Central memory CD8-positive, alpha-beta T cell (primary cell): ENCODE measurements around the gene OR6Q1.

Experiments
- ATAC-seq: fragments of 150-1000 bp; cut with Tn5 transposase; replicated peaks from 2 replicates; pipeline ENCODE4 v1.10.0; 2022; ENCODE audit warnings: mild to moderate bottlenecking, moderate FRiP score, moderate number of reproducible peaks; ENCODE audit not compliant: poor library complexity, severe bottlenecking; ENCODE audit errors: extremely low read depth
- DNase-seq, 2 donors: peaks; one replicate each; pipeline ENCODE4 v3.0.0; 2021; ENCODE audit warnings: low spot score in 2 of 2
- H3K27ac Mint-ChIP-seq: one replicate; pipeline ENCODE4 v1.8.0; 2022; ENCODE audit warnings: low read depth, mild to moderate bottlenecking, moderate library complexity, mixed read lengths
- H3K27me3 Mint-ChIP-seq: one replicate; pipeline ENCODE4 v1.8.0; 2022; ENCODE audit warnings: mixed read lengths
- H3K36me3 Mint-ChIP-seq: one replicate; pipeline ENCODE4 v1.8.0; 2022; ENCODE audit warnings: mild to moderate bottlenecking, moderate library complexity, mixed read lengths; ENCODE audit not compliant: insufficient read depth
- H3K4me1 Mint-ChIP-seq: one replicate; pipeline ENCODE4 v1.8.0; 2022; ENCODE audit warnings: mixed read lengths
- H3K4me3 Mint-ChIP-seq: one replicate; pipeline ENCODE4 v1.8.0; 2022; ENCODE audit warnings: mild to moderate bottlenecking, moderate library complexity, mixed read lengths
- H3K9me3 Mint-ChIP-seq: one replicate; pipeline ENCODE4 v1.8.0; 2022; ENCODE audit warnings: mixed read lengths

The OR6Q1 gene

GRCh38 chr11:58060939-58061672, 30.4 kb downstream of the OR6Q1 start:
- ATAC-seq (no peak), DNase-seq (no peak)
- H3K4me3 Mint-ChIP-seq, result no peak overlapping the region
- H3K9me3 Mint-ChIP-seq, result no peaks in the 10 kb centered on the region
- H3K27me3 Mint-ChIP-seq, result peaks cover 26% of the 10 kb centered on the region
- no peak overlapping the region for H3K27ac Mint-ChIP-seq
- no peaks in the 10 kb centered on the region for H3K36me3 Mint-ChIP-seq
- H3K4me1 Mint-ChIP-seq, result no peaks in the 10 kb centered on the region

GRCh38 chr11:58061813-58062212, 31.1 kb downstream of the OR6Q1 start:
- DNase-seq, result no peak
- Mint-ChIP-seq H3K36me3 (no peaks in the 10 kb centered on the region), H3K4me3 (no peak overlapping the region), H3K9me3 (no peaks in the 10 kb centered on the region), H3K4me1 (no peaks in the 10 kb centered on the region), H3K27ac (no peak overlapping the region), H3K27me3 (peaks cover 26% of the 10 kb centered on the region)
- no peak for ATAC-seq

- no peaks in the 10 kb centered on the region for H3K4me1 Mint-ChIP-seq
- DNase-seq, result no peak
- H3K36me3 Mint-ChIP-seq, result no peaks in the 10 kb centered on the region
Measured at GRCh38 chr11:58067685-58068084, 36.9 kb downstream of the OR6Q1 start.

GRCh38 chr11:58068655-58069054, 37.9 kb downstream of the OR6Q1 start:
- Mint-ChIP-seq H3K27ac (no peak overlapping the region), H3K9me3 (no peaks in the 10 kb centered on the region), H3K4me1 (no peaks in the 10 kb centered on the region), H3K4me3 (no peak overlapping the region), H3K36me3 (no peaks in the 10 kb centered on the region), H3K27me3 (peaks cover 8% of the 10 kb centered on the region)
- DNase-seq (no peak), ATAC-seq (no peak)

More at GRCh38 chr11:58067685-58068084, 36.9 kb downstream of the OR6Q1 start:
- ATAC-seq, result no peak
- H3K9me3 Mint-ChIP-seq, result no peaks in the 10 kb centered on the region
- H3K4me3 Mint-ChIP-seq, result no peak overlapping the region
- no peak overlapping the region for H3K27ac Mint-ChIP-seq
- H3K27me3 Mint-ChIP-seq, result peaks cover 8% of the 10 kb centered on the region

GRCh38 chr11:58070585-58070984, 39.8 kb downstream of the OR6Q1 start:
- no peak for ATAC-seq

GRCh38 chr11:58075781-58076180, 45.0 kb downstream of the OR6Q1 start:
- DNase-seq (no peak), ATAC-seq (no peak)
- no peaks in the 10 kb centered on the region for H3K4me1 Mint-ChIP-seq
- no peak overlapping the region for H3K27ac Mint-ChIP-seq
- no peak overlapping the region for H3K4me3 Mint-ChIP-seq
- peaks cover 9% of the 10 kb centered on the region for H3K27me3 Mint-ChIP-seq
- H3K36me3 Mint-ChIP-seq, result no peaks in the 10 kb centered on the region
- H3K9me3 Mint-ChIP-seq, result peaks cover 4% of the 10 kb centered on the region

More at GRCh38 chr11:58070585-58070984, 39.8 kb downstream of the OR6Q1 start:
- Mint-ChIP-seq H3K36me3 (no peaks in the 10 kb centered on the region), H3K4me3 (no peak overlapping the region), H3K27ac (no peak overlapping the region), H3K4me1 (no peaks in the 10 kb centered on the region), H3K9me3 (no peaks in the 10 kb centered on the region), H3K27me3 (no peaks in the 10 kb centered on the region)
- DNase-seq, result no peak
